ENCODE data around the gene RGS14. TPM values are rescaled to one million over a fixed set of nuclear protein-coding genes. Genes with fewer than 3 reads are reported as not detected.

RGS14 gene
- total RNA-seq, 1 experiment from 2014 or later = 9.4 TPM

- TF ChIP-seq POLR2AphosphoS5 (IDR thresholded peaks at IDR 0.05; ENCODE audit: low read depth, low read length) (no peak), CEBPB (IDR thresholded peaks at IDR 0.05; ENCODE audit: low read depth) (no peak), SIN3A (IDR thresholded peaks at IDR 0.05; ENCODE audit: low read depth) (no peak)
These were observed 23.6 kb upstream of the RGS14 start (continued) for GRCh38 chr5:177334155-177334551.

GRCh38 chr5:177334781-177335700, 22.7 kb upstream of the RGS14 start:
- RAD21 ChIA-PET (ENCODE audit: low non-redundant PET in 1 of 2, low total read pairs in 2 of 2, uncharacterized antibody in 2 of 2, unreplicated experiment in 2 of 2) = no interaction called here
- H3K4me3 ChIP-seq (replicated peaks in 1 of 2; ENCODE audit: low read depth in 1 of 2, low read length in 2 of 2) = no peak overlapping the region
- H2AFZ ChIP-seq (ENCODE audit: low read depth, low read length, poor library complexity, severe bottlenecking) = no peak overlapping the region
- no peak overlapping the region for H3K27ac ChIP-seq (ENCODE audit: low read depth, low read length)
- H3K9me2 ChIP-seq (ENCODE audit: insufficient read depth) = no peaks in the 10 kb centered on the region
- peaks cover 11% of the 10 kb centered on the region for H3K79me2 ChIP-seq (ENCODE audit: insufficient read depth, low read length)
- no peak overlapping the region for H3K4me2 ChIP-seq (ENCODE audit: low read length)
- no peaks in the 10 kb centered on the region for H3K4me1 ChIP-seq (ENCODE audit: control insufficient read depth in 1 of 2, insufficient read depth in 2 of 2, low read length in 2 of 2)
- no peaks in the 10 kb centered on the region for H3K9me3 ChIP-seq (ENCODE audit: control insufficient read depth in 1 of 2, insufficient read depth in 1 of 2, low read depth in 1 of 2, low read length in 2 of 2)
- no peak overlapping the region for H3K9ac ChIP-seq (ENCODE audit: low read length)
- intact Hi-C loops (cut with micrococcal nuclease) = no loop called here
- H3K27me3 ChIP-seq (ENCODE audit: insufficient read depth, low read length) = no peaks in the 10 kb centered on the region
- peaks cover 30 to 35% of the 10 kb centered on the region in 2 experiments; a peak in 3 of 4 replicates for H3K36me3 ChIP-seq (ENCODE audit: control insufficient read depth in 1 of 2, insufficient read depth in 2 of 2, low read length in 2 of 2)
- H4K20me1 ChIP-seq (ENCODE audit: insufficient read depth) = no peaks in the 10 kb centered on the region
- TF ChIP-seq FOSL1 (IDR thresholded peaks at IDR 0.05; ENCODE audit: low read depth) = no peak
- TF ChIP-seq RAD21 (IDR thresholded peaks at IDR 0.05; ENCODE audit: low read depth) = no peak
- no peak for TF ChIP-seq SRF (IDR thresholded peaks at IDR 0.05; ENCODE audit: low read depth)
- TF ChIP-seq POLR2A (IDR thresholded peaks at IDR 0.05; ENCODE audit: borderline replicate concordance, extremely low read depth, insufficient read depth, insufficient read length) = no peak
- TF ChIP-seq EZH2 (IDR thresholded peaks at IDR 0.05) = no peak
- no peak for TF ChIP-seq CBX3 (IDR thresholded peaks at IDR 0.05; ENCODE audit: low read depth)
- TF ChIP-seq CTCF (IDR thresholded peaks at IDR 0.05 in 2 of 3, conservative IDR thresholded peaks at IDR 0.05 in 1 of 3; ENCODE audit: borderline replicate concordance in 1 of 3, insufficient read depth in 1 of 3, low read depth in 2 of 3, low read length in 2 of 3) = no peak
- no peak for TF ChIP-seq ATF3 (IDR thresholded peaks at IDR 0.05)
- TF ChIP-seq EZH2phosphoT487 (IDR thresholded peaks at IDR 0.05; ENCODE audit: borderline replicate concordance) = no peak
- no peak for TF ChIP-seq POLR2AphosphoS5 (IDR thresholded peaks at IDR 0.05; ENCODE audit: low read depth, low read length)
- no peak for TF ChIP-seq TCF7L2 (IDR thresholded peaks at IDR 0.05; ENCODE audit: borderline replicate concordance, extremely low read depth, insufficient read depth, insufficient read length)
- TF ChIP-seq ZNF274 (IDR thresholded peaks at IDR 0.05; ENCODE audit: low read depth, low read length) = no peak
- no peak for TF ChIP-seq ZBTB33 (IDR thresholded peaks at IDR 0.05; ENCODE audit: extremely low read depth, insufficient replicate concordance, low read length)
- no peak for TF ChIP-seq CEBPB (IDR thresholded peaks at IDR 0.05; ENCODE audit: low read depth)
- BruUV-seq (replicated peaks) = no TSS peak
- no peak for ATAC-seq
- CTCF ChIA-PET = interaction anchor here (1.3 kb wide), 1 partner anchor 36 kb away, joined by 3 read pairs; no protein-coding TSS in a partner anchor
- no peak for DNase-seq (ENCODE audit: low read depth, low spot score)
- POLR2A ChIA-PET = no interaction called here

Data from HCT116 (cell line).